Caki2 (cell line): Measurements from ENCODE around the gene OLIG1. TPM values are rescaled to one million over a fixed set of nuclear protein-coding genes. Genes with fewer than 3 reads are reported as not detected.

Source experiments
- DNase-seq: peaks from one replicate; pipeline ENCODE4 v3.0.0-alpha.2; 2015; ENCODE audit warnings: low read depth
- in situ Hi-C: cut with HindIII; loops from 2 replicates; pipeline ENCODE4 v1.10.0; 2016; ENCODE audit warnings: low sequenced_read_pairs, low pct_unique_long_range_greater_than_20kb, mixed read lengths
- total RNA-seq: library from RNA; depleted of rRNA; stranded (reverse); fragments of >200 nt; shearing (Covaris generic); gene quantifications from 2 replicates; pipeline ENCODE4 v1.2.3, GENCODE V29; 2014; ENCODE audit warnings: low replicate concordance; rRNA removed

OLIG1 gene
- total RNA-seq, 1 experiment from 2014 or later, result 1.7 TPM

- DNase-seq, result no peak
- in situ Hi-C loops, result no loop called here
Measured at GRCh38 chr21:33114276-33114675, 44.3 kb downstream of the OLIG1 start.

- in situ Hi-C loops, result no loop called here
- DNase-seq, result no peak
Measured at GRCh38 chr21:33115631-33116510, 45.9 kb downstream of the OLIG1 start.

- in situ Hi-C loops, result no loop called here
- no peak for DNase-seq
Measured at GRCh38 chr21:33116676-33117075, 46.7 kb downstream of the OLIG1 start.

GRCh38 chr21:33117101-33117888 is 47.4 kb downstream of the OLIG1 start:
- in situ Hi-C loops, result no loop called here

More at GRCh38 chr21:33117101-33117888, 47.4 kb downstream of the OLIG1 start:
- no peak for DNase-seq

Other genes starting within 250 kb of the OLIG1 start
- not detected in 2 replicates for gene OLIG2, start 44.2 kb upstream of the OLIG1 start, total RNA-seq
- 14.5 and 38.6 TPM in 2 replicates for gene IFNAR2, start 159.8 kb downstream of the OLIG1 start, total RNA-seq
- 64.9 and 71.4 TPM in 2 replicates for gene IL10RB, start 196.2 kb downstream of the OLIG1 start, total RNA-seq